ENCODE results near the gene RSPH1. TPM values are rescaled to one million over a fixed set of nuclear protein-coding genes. Genes with fewer than 3 reads are reported as not detected.

Gene RSPH1
- total RNA-seq, 2 experiments from 2014 or later, result 0.21 to 0.34 TPM

DNA sequence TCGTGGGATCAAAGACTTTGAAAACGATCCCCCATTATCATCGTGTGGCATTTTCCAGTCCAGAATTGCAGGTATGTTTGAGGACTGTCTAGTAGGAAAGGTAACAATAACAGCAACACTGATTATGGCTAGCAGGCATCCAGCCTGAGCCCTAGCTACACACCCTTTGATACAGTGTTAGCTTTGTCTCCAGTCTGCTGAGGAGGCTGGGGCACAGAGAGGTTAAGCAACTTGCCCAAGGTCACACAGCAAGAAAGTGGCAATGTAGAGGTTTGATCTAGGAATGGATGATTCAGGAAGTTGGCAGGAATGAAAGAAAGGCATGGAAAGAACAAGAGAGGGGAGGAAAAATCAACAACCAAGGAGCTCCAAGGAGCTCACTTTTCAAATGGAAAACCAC, 61.1 kb downstream of the RSPH1 start:
- no peaks in the 10 kb centered on the region for H3K27me3 Mint-ChIP-seq
- H3K4me3 Mint-ChIP-seq, result no peak overlapping the region
- peaks cover 55% of the 10 kb centered on the region for H3K4me1 Mint-ChIP-seq
- ChIA-PET CTCF (no interaction called here), POLR2A (interaction anchor here (0.5 kb wide), 1 partner anchor 196 kb away, joined by 4 read pairs; no protein-coding TSS in a partner anchor)
- peaks cover 11% of the 10 kb centered on the region for H3K9me3 Mint-ChIP-seq (ENCODE audit: low read depth)
- intact Hi-C loops (cut with DNase I, micrococcal nuclease), result no loop called here
- ATAC-seq, result no peak
- DNase-seq, result no peak
- peak overlapping the region; percentile 79 for H3K27ac Mint-ChIP-seq
- peaks cover 82% of the 10 kb centered on the region for H3K36me3 Mint-ChIP-seq (ENCODE audit: low read depth)

DNA sequence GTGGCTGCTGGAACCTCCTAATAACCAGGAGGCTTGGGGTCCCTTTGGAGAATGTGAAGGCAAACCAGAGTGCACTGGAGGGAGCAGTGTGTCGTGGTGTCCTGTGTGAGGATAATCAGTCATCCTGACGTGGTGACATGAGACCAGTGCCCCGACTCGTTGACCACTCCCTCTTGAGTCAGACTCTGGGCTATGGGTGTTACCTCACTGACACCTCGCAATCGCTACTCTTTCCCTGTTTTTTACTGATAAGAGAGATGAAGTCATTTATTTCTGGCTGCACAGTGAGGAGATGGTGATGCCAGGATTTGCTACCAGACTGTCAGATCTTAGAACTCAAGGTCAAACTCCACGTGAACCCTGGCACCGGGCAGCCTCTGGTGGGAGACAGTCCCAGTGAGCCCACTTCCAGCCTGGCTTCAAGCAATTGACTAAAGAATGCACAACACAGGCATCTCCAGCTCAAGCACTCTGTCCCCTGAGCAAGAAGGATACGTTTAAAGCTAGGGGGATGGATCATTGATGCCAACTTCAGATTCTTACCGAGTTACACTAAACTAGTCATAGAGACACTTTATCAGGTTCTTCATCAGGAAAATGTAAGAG, 62.0 kb downstream of the RSPH1 start:
- no peak for DNase-seq
- H3K27me3 Mint-ChIP-seq, result no peaks in the 10 kb centered on the region
- H3K4me1 Mint-ChIP-seq, result peaks cover 46% of the 10 kb centered on the region
- peaks cover 7% of the 10 kb centered on the region for H3K9me3 Mint-ChIP-seq (ENCODE audit: low read depth)
- H3K4me3 Mint-ChIP-seq, result no peak overlapping the region
- intact Hi-C loops (cut with DNase I, micrococcal nuclease), result no loop called here
- H3K36me3 Mint-ChIP-seq (ENCODE audit: low read depth), result peaks cover 77% of the 10 kb centered on the region
- POLR2A ChIA-PET, result interaction anchor here (0.5 kb wide), 1 partner anchor 195 kb away, joined by 4 read pairs; no protein-coding TSS in a partner anchor
- H3K27ac Mint-ChIP-seq, result peak overlapping the region; percentile 79
- peak; percentile 82 for ATAC-seq
- CTCF ChIA-PET, result no interaction called here

DNA sequence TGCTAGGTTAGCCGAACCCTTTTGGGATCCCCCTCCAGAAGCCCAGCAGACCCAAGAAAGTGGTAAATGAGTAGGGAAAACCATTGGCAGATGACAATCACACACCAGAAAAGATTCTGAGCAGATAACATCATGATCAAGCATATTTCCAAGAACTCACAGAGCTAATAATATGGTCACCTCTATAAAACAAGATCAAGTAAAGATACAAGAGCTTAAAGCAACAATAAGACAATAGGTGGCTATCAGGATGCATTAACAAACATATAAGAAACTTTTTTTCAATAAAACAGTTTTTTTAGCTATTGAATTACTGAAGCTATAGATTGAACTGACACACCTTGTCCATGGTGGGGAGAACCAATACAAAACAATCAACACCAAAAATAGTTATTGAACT, 63.3 kb downstream of the RSPH1 start:
- DNase-seq, result no peak
- intact Hi-C loops (cut with DNase I, micrococcal nuclease), result no loop called here
- ChIA-PET CTCF (interaction anchor here (0.7 to 1.2 kb wide), 2 partner anchors 19 to 96 kb away, joined by 3 to 5 read pairs; no protein-coding TSS in a partner anchor), POLR2A (no interaction called here)
- Mint-ChIP-seq H3K4me3 (no peak overlapping the region), H3K27me3 (no peaks in the 10 kb centered on the region), H3K4me1 (peaks cover 38% of the 10 kb centered on the region), H3K9me3 (ENCODE audit: low read depth) (peaks cover 7% of the 10 kb centered on the region), H3K27ac (no peak overlapping the region), H3K36me3 (ENCODE audit: low read depth) (peaks cover 72% of the 10 kb centered on the region)
- no peak for ATAC-seq

DNA sequence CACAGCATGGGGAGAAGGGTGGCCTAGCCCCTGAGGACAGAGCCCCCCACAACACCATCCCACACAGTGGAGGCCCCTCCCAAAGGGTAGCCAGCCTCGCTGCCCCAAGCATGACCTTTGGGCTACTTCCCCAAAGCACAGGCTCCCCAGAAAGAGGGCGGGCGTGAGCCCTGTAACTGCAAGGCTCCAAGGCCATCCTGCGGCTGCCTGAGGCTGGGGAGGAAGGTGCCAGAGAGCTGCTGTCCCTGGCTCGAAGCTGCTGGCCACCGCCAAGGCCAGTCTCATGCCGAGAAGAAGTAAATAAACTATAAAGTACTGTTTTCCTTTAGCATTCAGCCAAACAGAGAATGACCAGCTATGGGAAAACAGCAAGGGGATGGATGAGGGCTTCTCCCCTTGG, 64.8 kb downstream of the RSPH1 start:
- H3K27me3 Mint-ChIP-seq, result no peaks in the 10 kb centered on the region
- no peak overlapping the region for H3K27ac Mint-ChIP-seq
- H3K4me3 Mint-ChIP-seq, result no peak overlapping the region
- CTCF ChIA-PET, result interaction anchor here (0.7 kb wide), 1 partner anchor 39 kb away, joined by 5 read pairs; no protein-coding TSS in a partner anchor
- intact Hi-C loops (cut with DNase I, micrococcal nuclease), result no loop called here
- peaks cover 7% of the 10 kb centered on the region for H3K9me3 Mint-ChIP-seq (ENCODE audit: low read depth)
- ATAC-seq (no peak), DNase-seq (no peak)
- POLR2A ChIA-PET, result no interaction called here
- H3K4me1 Mint-ChIP-seq, result peaks cover 40% of the 10 kb centered on the region
- H3K36me3 Mint-ChIP-seq (ENCODE audit: low read depth), result peaks cover 75% of the 10 kb centered on the region

DNA sequence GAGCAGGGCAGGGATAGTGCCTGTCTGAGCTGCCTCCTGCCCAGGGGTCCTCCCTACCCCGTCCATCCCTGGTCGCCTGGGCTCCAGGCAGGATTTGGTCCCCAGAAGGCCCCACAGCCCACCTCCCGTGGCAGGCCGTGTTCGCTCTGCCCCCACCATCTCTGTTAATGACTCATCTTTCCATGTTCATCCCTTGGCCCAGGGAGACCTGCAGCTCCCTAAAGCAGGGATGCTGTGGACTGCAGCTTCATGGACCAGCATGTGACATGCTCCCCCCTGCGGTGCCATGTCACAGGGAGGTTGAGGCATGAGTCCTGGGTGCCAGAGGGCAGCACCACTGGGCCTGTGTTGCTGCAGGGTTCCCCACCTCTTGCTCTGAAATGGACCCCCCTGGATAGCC, 65.5 kb downstream of the RSPH1 start:
- no peak for ATAC-seq
- CTCF ChIA-PET, result no interaction called here
- Mint-ChIP-seq H3K27me3 (no peaks in the 10 kb centered on the region), H3K36me3 (ENCODE audit: low read depth) (peaks cover 75% of the 10 kb centered on the region), H3K4me3 (no peak overlapping the region), H3K27ac (no peak overlapping the region), H3K4me1 (peaks cover 45% of the 10 kb centered on the region), H3K9me3 (ENCODE audit: low read depth) (peaks cover 7% of the 10 kb centered on the region)
- no peak for DNase-seq
- POLR2A ChIA-PET, result interaction anchor here (0.8 kb wide), 1 partner anchor 37 kb away, joined by 3 read pairs; no protein-coding TSS in a partner anchor
- intact Hi-C loops (cut with DNase I, micrococcal nuclease), result no loop called here

DNA sequence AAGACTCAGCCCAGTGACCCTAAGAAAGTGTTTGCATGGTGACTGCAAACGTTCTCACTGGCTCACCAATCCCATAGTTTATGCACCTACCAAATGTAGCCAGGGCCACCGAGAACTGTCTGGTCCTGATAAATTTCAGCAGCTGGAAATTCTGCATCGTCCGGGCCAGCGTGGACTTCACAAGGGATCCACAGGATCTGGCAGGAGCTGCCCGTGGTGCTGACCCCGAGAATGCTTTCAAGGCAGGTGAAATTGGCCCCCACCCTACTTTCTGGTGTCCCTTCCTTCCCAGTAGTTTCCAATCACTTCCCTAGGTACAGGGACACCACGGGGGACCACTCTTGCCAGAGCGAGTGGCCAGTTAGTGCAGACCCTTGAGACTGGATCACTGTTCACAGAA, 66.2 kb downstream of the RSPH1 start:
- ChIA-PET CTCF (interaction anchor here (1.1 kb wide), 1 partner anchor 62 kb away, joined by 3 read pairs; no protein-coding TSS in a partner anchor), POLR2A (interaction anchor here (0.8 kb wide), 1 partner anchor 36 kb away, joined by 3 read pairs; no protein-coding TSS in a partner anchor)
- no peaks in the 10 kb centered on the region for H3K27me3 Mint-ChIP-seq
- H3K36me3 Mint-ChIP-seq (ENCODE audit: low read depth), result peaks cover 73% of the 10 kb centered on the region
- peaks cover 46% of the 10 kb centered on the region for H3K4me1 Mint-ChIP-seq
- intact Hi-C loops (cut with DNase I, micrococcal nuclease), result loop anchor here in 1 of 2 experiments (5.0 kb wide), 2 partner anchors 38 to 93 kb away; no protein-coding TSS in a partner anchor
- DNase-seq (no peak), ATAC-seq (no peak)
- no peak overlapping the region for H3K27ac Mint-ChIP-seq
- H3K4me3 Mint-ChIP-seq, result no peak overlapping the region
- H3K9me3 Mint-ChIP-seq (ENCODE audit: low read depth), result peaks cover 7% of the 10 kb centered on the region

DNA sequence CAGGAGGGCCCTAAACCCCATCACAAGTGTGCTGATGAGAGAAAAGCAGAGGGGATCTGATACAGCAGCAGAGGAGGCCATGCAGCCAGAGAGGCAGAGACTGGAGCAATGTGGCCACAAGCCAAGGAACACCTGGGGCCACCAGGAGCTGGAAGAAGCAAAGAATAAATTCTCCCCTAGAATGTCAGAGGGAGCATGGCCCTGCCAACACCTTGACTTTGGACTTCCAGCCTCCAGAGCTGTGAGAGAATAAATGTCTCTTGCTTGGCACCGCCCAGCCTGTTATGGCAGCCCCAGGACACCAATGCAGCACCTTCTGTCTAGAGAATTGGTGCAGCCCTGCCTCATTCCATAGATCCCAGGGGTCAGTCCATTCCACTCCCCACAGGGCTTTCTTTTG, 67.0 kb downstream of the RSPH1 start:
- intact Hi-C loops (cut with DNase I, micrococcal nuclease), result loop anchor here in 1 of 2 experiments (5.0 kb wide), 2 partner anchors 37 to 92 kb away; no protein-coding TSS in a partner anchor
- Mint-ChIP-seq H3K27ac (peak overlapping the region; percentile 14), H3K9me3 (ENCODE audit: low read depth) (peaks cover 7% of the 10 kb centered on the region), H3K4me3 (no peak overlapping the region), H3K4me1 (peaks cover 46% of the 10 kb centered on the region), H3K36me3 (ENCODE audit: low read depth) (peaks cover 71% of the 10 kb centered on the region), H3K27me3 (no peaks in the 10 kb centered on the region)
- ATAC-seq (no peak), DNase-seq (no peak)
- CTCF ChIA-PET, result interaction anchor here (0.7 to 1.2 kb wide), 3 partner anchors 12 to 61 kb away, joined by 3 to 4 read pairs (median 3); no protein-coding TSS in a partner anchor
- POLR2A ChIA-PET, result no interaction called here

DNA sequence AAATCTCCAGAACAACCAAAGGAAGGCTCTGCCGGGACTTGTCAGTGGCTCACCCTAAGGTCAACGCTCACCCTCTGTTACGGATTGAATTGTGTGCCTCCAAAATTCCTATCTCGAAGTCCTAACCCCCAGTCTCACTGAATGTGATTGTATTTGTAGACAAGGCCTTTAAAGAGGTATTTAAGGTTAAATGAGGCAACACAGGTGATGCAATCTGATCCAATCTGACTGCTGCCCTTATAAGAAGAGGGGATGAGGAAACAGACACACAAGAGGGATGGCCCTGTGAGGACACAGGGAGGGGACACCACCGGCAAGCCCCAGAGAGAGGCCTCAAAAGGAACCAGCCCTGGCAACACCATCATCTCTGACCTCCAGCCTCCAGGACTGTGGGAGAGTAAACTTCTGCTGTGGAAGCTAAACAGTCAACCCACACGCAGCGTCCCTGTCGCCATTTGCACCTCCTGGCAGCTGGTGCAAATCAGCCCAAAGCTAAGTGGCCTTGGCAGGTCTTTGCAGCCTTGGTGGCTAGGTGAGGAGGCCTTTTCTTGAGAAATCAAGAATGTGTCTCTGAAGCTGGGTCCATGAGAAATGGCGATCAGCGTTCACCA, 68.1 kb downstream of the RSPH1 start:
- Mint-ChIP-seq H3K4me1 (peaks cover 50% of the 10 kb centered on the region), H3K27ac (no peak overlapping the region), H3K36me3 (ENCODE audit: low read depth) (peaks cover 71% of the 10 kb centered on the region), H3K27me3 (no peaks in the 10 kb centered on the region), H3K4me3 (no peak overlapping the region), H3K9me3 (ENCODE audit: low read depth) (peaks cover 7% of the 10 kb centered on the region)
- DNase-seq (no peak), ATAC-seq (no peak)
- CTCF ChIA-PET, result interaction anchor here (0.6 kb wide), 1 partner anchor 118 kb away, joined by 4 read pairs; no protein-coding TSS in a partner anchor
- intact Hi-C loops (cut with DNase I, micrococcal nuclease), result loop anchor here in 1 of 2 experiments (5.0 kb wide), 2 partner anchors 36 to 91 kb away; no protein-coding TSS in a partner anchor
- POLR2A ChIA-PET, result no interaction called here

DNA sequence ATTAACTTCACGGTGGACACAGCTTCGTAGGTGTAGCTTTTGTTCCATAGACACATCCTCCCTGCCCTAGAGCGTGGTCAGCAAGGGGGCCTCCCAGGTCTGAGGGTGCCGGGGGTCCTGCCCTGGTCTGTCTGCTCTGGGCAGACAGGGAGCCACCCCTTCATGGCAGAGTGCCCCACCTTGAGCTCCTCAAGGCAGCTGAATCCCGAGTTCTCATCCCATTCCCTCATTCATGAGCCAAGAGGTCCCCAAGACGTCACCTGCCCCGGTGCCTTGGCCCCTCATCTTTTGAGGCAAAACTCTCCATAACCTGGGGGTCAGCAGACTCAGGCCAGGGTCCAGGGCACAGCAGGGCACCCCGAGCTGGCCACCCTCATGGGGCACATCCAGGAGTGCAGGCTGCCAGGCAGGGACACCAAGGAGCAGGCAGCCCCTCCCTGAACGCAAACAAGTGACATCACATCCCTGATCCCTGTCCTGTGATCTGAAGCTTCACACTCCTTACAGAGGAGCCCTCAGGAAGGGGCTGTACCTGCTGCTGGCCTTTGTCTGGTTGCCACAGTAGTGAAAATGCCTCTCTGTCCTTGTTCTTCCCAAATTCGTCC, 69.0 kb downstream of the RSPH1 start:
- Mint-ChIP-seq H3K36me3 (ENCODE audit: low read depth) (peaks cover 69% of the 10 kb centered on the region), H3K27me3 (no peaks in the 10 kb centered on the region), H3K27ac (peak overlapping the region; percentile 44), H3K9me3 (ENCODE audit: low read depth) (no peaks in the 10 kb centered on the region), H3K4me1 (peaks cover 56% of the 10 kb centered on the region), H3K4me3 (no peak overlapping the region)
- ChIA-PET CTCF (interaction anchor here (0.7 to 8.6 kb wide), 4 partner anchors 11 to 282 kb away, joined by 3 to 56 read pairs (median 4); partner anchors contain the start of gene UBASH3A), POLR2A (no interaction called here)
- DNase-seq (no peak), ATAC-seq (no peak)
- intact Hi-C loops (cut with DNase I, micrococcal nuclease), result loop anchor here in 1 of 2 experiments (5.0 kb wide), 2 partner anchors 35 to 90 kb away; no protein-coding TSS in a partner anchor

DNA sequence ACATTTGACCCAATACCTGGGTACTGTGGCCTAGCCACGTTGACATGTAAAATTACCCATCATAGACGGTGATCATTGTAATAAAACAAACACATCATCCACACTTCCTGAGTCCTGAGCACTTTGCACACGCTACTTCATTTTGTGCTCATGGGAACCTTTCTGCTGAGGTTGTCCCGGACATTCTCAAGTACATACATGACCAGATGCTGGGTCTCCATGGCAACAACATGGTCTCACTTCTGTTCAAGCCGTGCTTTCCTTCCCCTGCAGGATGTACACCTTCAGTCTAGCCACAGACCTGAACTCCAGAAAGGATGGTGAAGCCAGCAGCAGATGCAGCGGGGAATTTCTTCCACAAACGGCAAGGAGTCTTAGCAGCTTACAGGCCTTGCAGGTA, 69.6 kb downstream of the RSPH1 start:
- H3K9me3 Mint-ChIP-seq (ENCODE audit: low read depth), result no peaks in the 10 kb centered on the region
- H3K27me3 Mint-ChIP-seq, result no peaks in the 10 kb centered on the region
- peaks cover 70% of the 10 kb centered on the region for H3K36me3 Mint-ChIP-seq (ENCODE audit: low read depth)
- ATAC-seq (no peak), DNase-seq (no peak)
- POLR2A ChIA-PET, result no interaction called here
- peak overlapping the region; percentile 87 for H3K27ac Mint-ChIP-seq
- H3K4me1 Mint-ChIP-seq, result peaks cover 62% of the 10 kb centered on the region
- CTCF ChIA-PET, result interaction anchor here (0.7 to 8.6 kb wide), 4 partner anchors 11 to 281 kb away, joined by 3 to 56 read pairs (median 4); partner anchors contain the start of gene UBASH3A
- intact Hi-C loops (cut with DNase I, micrococcal nuclease), result loop anchor here in 1 of 2 experiments (5.0 kb wide), 2 partner anchors 34 to 89 kb away; no protein-coding TSS in a partner anchor
- no peak overlapping the region for H3K4me3 Mint-ChIP-seq

DNA sequence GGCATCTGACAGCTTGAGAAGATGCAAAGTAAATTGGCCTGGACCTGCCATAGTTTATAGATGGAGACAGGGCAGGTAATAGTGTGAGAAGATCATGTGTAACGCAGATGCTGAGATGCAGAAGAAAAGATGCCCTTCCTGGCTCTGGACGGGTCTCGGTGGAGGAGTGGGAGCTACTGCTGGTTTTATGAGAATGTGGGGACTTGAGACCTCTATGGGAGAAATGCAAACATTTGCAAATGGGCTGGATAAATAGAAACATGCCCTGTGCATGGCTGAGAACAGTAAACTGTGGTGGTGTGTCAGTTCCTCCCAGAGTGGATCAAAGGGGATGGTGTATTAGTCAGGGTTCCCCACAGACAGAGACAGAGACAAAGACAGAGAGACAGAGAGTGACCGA, 70.4 kb downstream of the RSPH1 start:
- intact Hi-C loops (cut with DNase I, micrococcal nuclease), result loop anchor here in 1 of 2 experiments (5.0 kb wide), 2 partner anchors 33 to 88 kb away; no protein-coding TSS in a partner anchor
- Mint-ChIP-seq H3K9me3 (ENCODE audit: low read depth) (no peaks in the 10 kb centered on the region), H3K4me3 (peak overlapping the region; percentile 64), H3K27ac (peak overlapping the region; percentile 87), H3K27me3 (no peaks in the 10 kb centered on the region), H3K36me3 (ENCODE audit: low read depth) (peaks cover 73% of the 10 kb centered on the region), H3K4me1 (peaks cover 70% of the 10 kb centered on the region)
- POLR2A ChIA-PET, result interaction anchor here (1.2 kb wide), 1 partner anchor 102 kb away, joined by 3 read pairs; no protein-coding TSS in a partner anchor
- DNase-seq (peak; percentile 51), ATAC-seq (peak; percentile 57)
- CTCF ChIA-PET, result interaction anchor here (0.9 to 8.6 kb wide), 7 partner anchors 10 to 45 kb away, joined by 3 to 56 read pairs (median 5); partner anchors contain the start of gene UBASH3A

All from activated CD4-positive, alpha-beta T cell treated with anti-CD3 and anti-CD28 coated beads for 36 hours (primary cell).